HAP-1 (cell line): Measurements from ENCODE around the gene VENTX.
"Not testable (repeated sequence)": the region's sequence is repeated elsewhere in the genome, so short reads cannot be mapped to it uniquely, and the experiment has no call there.

Experiments
- DNase-seq, 2 experiments: peaks; one replicate each; pipeline ENCODE4 v3.0.0-alpha.2; 2016 to 2020; ENCODE audit warnings: low spot score in 2 of 2
- H3K27me3 ChIP-seq: fragments of 250-450 bp; sonication (Bioruptor Pico); 2 replicates; pipeline ENCODE4 v1.5.1; 2020; ENCODE audit warnings: low read depth, mild to moderate bottlenecking, moderate library complexity
- H3K36me3 ChIP-seq: fragments of 250-450 bp; sonication (Bioruptor Pico); replicated peaks from 2 replicates; pipeline ENCODE4 v1.5.1; 2020; ENCODE audit warnings: mild to moderate bottlenecking
- H3K4me1 ChIP-seq: fragments of 250-450 bp; sonication (Bioruptor Pico); 2 replicates; pipeline ENCODE4 v1.5.1; 2020; ENCODE audit warnings: mild to moderate bottlenecking
- H3K4me3 ChIP-seq: fragments of 250-450 bp; sonication (Bioruptor Pico); 2 replicates; pipeline ENCODE4 v1.5.1; 2020; ENCODE audit warnings: mild to moderate bottlenecking, moderate library complexity
- H3K9me3 ChIP-seq: fragments of 250-450 bp; sonication (Bioruptor Pico); 2 replicates; pipeline ENCODE4 v1.5.1; 2020; ENCODE audit warnings: mild to moderate bottlenecking, moderate library complexity
- in situ Hi-C: fragments of 300-500 bp; cut with MboI; formaldehyde crosslinking; loops from 3 replicates; pipeline ENCODE4 v1.14.3; 2020; ENCODE audit warnings: low sequenced_read_pairs, inconsistent platforms, mixed read lengths

The VENTX gene

DNA sequence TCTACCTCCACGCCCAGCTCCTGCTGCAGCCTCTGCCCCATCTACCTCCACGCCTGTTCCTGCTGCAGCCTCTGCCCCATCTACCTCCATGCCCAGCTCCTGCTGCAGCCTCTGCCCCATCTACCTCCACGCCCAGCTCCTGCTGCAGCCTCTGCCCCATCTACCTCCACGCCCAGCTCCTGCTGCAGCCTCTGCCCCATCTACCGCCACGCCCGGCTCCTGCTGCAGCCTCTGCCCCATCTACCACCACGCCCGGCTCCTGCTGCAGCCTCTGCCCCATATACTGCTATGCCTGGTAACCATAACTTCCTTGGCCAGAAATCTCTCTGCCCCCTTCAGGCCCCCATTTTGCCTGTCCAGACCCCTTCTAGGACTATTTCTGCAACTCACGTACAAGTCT lies 27.4 kb downstream of the VENTX start:
- H3K36me3 ChIP-seq, in situ Hi-C loops, H3K27me3 ChIP-seq, H3K9me3 ChIP-seq, H3K4me1 ChIP-seq, DNase-seq, H3K4me3 ChIP-seq: not testable (repeated sequence)

GRCh38 chr10:133266056-133266795 lies 28.6 kb downstream of the VENTX start:
- no peak for DNase-seq
- peaks cover 4% of the 10 kb centered on the region for H3K4me1 ChIP-seq
- H3K36me3 ChIP-seq: no peaks in the 10 kb centered on the region
- no peaks in the 10 kb centered on the region for H3K27me3 ChIP-seq
- no peak overlapping the region for H3K4me3 ChIP-seq
- H3K9me3 ChIP-seq: no peaks in the 10 kb centered on the region
- in situ Hi-C loops: no loop called here

DNA sequence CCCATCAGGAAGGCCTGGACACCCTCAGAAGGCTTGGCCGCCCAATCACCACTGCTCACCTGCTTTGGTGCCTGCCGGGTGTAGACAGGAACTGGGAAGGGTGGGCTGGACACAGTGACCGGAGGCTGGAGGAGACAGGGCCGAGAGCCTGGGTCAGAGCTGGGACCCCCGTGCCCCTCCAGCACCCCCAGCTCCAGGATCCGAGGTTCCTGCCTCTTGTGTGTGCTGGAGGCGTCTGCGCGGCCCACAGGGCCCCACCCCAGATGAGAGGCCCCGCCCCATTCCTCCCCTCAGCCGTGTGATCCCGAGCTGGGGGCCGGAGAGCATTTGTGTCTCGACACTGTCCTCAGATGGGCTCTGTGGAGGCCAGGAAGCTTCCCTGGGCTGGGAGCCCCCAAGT lies 29.6 kb downstream of the VENTX start:
- Histone ChIP-seq H3K9me3 (no peaks in the 10 kb centered on the region), H3K4me1 (peaks cover 1% of the 10 kb centered on the region), H3K27me3 (no peaks in the 10 kb centered on the region), H3K4me3 (no peak overlapping the region), H3K36me3 (no peaks in the 10 kb centered on the region)
- no peak for DNase-seq
- in situ Hi-C loops: no loop called here

DNA sequence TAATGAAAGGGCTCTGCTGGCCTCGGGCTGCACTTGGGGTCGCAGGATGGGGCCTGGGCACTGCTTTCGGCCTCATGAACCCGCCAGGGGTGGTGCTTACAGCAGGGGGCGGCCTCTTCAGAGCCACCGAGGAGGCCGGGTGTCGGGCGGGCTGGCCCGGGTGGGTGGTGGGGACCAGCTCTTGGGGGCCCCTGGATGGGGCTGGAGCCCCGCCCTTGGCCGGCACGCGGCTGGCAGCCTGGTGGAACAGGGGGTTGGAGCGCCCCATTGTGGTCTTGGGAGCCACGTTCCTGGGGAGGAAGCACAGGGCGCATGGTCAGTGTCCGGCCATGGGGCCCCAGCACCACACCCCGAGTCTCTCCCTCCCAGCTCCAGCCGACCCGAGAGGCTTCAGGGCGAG lies 30.2 kb downstream of the VENTX start:
- H3K4me1 ChIP-seq: no peaks in the 10 kb centered on the region
- H3K36me3 ChIP-seq: no peaks in the 10 kb centered on the region
- in situ Hi-C loops: no loop called here
- no peaks in the 10 kb centered on the region for H3K9me3 ChIP-seq
- DNase-seq: no peak
- no peaks in the 10 kb centered on the region for H3K27me3 ChIP-seq
- H3K4me3 ChIP-seq: no peak overlapping the region

DNA sequence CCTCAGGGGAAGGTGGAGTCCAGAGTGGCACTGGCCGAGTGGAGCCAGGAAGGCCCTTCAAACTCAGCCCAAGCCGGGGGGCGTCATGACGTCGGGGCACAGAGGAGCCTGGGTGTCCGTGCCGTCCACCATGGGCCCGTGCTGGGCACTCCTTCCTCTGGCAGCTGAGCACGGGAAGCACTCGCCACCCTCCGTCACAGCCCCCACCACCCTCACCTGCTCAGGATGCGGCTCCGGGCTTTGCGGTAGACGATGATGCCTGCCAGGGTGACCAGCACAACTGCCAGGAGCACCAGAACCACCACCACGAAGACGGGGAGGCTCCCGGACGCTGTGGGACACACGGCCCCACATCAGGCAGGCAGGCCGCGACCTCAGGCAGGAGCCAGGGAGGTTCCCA lies 30.9 kb downstream of the VENTX start:
- no peak for DNase-seq
- H3K36me3 ChIP-seq: no peaks in the 10 kb centered on the region
- H3K4me1 ChIP-seq: no peaks in the 10 kb centered on the region
- H3K9me3 ChIP-seq: no peaks in the 10 kb centered on the region
- no peaks in the 10 kb centered on the region for H3K27me3 ChIP-seq
- no peak overlapping the region for H3K4me3 ChIP-seq
- in situ Hi-C loops: no loop called here

- DNase-seq: no peak
- no peaks in the 10 kb centered on the region for H3K27me3 ChIP-seq
- no peak overlapping the region for H3K4me3 ChIP-seq
- no peaks in the 10 kb centered on the region for H3K4me1 ChIP-seq
- in situ Hi-C loops: no loop called here
- no peaks in the 10 kb centered on the region for H3K9me3 ChIP-seq
- no peaks in the 10 kb centered on the region for H3K36me3 ChIP-seq
These were observed 31.7 kb downstream of the VENTX start for GRCh38 chr10:133269367-133269766.

DNA sequence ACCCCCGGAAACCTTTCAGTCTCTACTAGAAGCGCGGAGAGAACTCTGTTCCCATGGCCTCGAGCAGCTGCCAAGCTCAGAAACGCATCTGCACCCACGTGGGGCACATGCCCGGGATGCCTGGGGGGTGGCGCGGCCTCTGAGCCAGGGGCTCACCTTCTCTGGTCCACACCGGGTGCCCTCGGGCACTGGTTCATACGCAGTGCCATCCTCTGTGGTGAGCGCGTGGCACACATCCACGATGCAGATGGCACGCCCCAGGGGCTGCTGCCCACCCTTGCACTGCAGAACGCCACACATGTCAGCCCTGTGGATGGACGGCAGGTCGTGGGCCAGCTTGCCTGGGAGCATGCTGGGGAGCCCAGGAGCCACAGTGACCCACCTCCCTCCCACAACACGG lies 32.5 kb downstream of the VENTX start:
- no peaks in the 10 kb centered on the region for H3K36me3 ChIP-seq
- no peak for DNase-seq
- no peaks in the 10 kb centered on the region for H3K4me1 ChIP-seq
- no peak overlapping the region for H3K4me3 ChIP-seq
- H3K9me3 ChIP-seq: no peaks in the 10 kb centered on the region
- no peaks in the 10 kb centered on the region for H3K27me3 ChIP-seq
- in situ Hi-C loops: no loop called here

DNA sequence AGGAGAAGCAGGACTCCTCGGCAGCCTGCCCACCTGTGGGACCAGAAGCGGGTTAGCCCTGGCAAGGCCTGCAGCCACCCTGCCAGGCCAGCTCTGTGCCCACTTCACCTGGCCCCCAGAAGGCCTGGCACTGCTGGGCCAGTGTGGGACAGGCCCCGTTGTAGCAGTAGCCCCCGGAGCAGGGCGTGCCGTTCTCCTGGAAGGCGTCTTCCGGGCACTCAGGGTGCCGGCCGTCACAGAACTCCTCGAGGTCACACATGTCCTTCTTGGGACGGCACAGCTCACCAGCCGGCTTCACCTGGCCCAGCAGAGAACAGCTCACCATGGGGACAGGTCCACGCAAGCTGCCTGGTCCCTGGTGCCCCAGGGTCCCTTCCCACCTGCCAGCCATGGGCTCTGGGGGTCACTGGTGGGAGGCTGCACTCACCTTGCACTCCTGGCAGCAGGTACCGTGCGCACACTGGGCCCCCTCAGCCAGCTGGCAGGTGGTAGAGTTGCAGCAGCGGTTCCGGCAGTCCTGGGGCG lies 33.2 kb downstream of the VENTX start:
- H3K4me3 ChIP-seq: no peak overlapping the region
- H3K27me3 ChIP-seq: no peaks in the 10 kb centered on the region
- DNase-seq: no peak
- no peaks in the 10 kb centered on the region for H3K36me3 ChIP-seq
- H3K9me3 ChIP-seq: no peaks in the 10 kb centered on the region
- no peaks in the 10 kb centered on the region for H3K4me1 ChIP-seq
- in situ Hi-C loops: no loop called here

DNA sequence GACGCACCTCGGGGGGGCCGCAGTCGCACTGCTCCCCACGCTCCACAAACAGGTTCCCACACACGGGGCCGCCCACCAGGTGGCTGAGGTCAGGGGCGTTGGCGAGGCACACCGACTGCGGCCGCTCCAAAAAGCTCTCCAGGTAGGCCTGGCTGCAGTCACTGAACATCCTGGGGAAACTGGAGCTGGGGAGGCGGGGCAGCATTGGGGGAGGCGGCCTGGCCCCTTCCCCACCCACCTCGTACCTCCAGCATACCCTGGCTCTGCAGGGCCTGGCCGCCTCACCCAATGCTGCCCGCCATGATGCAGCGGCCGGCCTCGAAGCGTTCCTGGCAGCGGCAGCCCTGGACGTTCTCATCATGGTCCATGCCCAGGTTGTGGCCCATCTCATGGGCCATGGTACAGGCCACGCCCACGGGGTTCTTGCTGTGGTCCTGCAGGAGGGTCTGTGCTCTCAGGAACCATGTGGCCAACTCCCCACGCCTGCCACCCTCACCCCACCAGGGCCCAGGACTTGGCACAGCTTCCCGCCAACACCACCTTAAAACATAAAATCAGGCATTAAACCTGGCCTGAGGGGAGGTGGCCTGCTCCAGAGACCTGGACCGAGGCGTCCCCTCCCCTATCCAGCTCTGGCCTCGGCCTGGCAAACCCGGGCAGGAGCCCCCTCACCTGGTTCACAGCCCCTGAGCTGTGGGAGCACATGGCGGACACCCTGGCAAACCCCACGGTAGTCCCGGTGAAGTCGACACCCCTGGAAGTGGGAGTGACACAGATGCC lies 34.1 kb downstream of the VENTX start:
- Histone ChIP-seq H3K36me3 (no peaks in the 10 kb centered on the region), H3K27me3 (no peaks in the 10 kb centered on the region), H3K4me1 (no peaks in the 10 kb centered on the region), H3K4me3 (no peak overlapping the region), H3K9me3 (no peaks in the 10 kb centered on the region)
- no peak for DNase-seq
- in situ Hi-C loops: no loop called here

DNA sequence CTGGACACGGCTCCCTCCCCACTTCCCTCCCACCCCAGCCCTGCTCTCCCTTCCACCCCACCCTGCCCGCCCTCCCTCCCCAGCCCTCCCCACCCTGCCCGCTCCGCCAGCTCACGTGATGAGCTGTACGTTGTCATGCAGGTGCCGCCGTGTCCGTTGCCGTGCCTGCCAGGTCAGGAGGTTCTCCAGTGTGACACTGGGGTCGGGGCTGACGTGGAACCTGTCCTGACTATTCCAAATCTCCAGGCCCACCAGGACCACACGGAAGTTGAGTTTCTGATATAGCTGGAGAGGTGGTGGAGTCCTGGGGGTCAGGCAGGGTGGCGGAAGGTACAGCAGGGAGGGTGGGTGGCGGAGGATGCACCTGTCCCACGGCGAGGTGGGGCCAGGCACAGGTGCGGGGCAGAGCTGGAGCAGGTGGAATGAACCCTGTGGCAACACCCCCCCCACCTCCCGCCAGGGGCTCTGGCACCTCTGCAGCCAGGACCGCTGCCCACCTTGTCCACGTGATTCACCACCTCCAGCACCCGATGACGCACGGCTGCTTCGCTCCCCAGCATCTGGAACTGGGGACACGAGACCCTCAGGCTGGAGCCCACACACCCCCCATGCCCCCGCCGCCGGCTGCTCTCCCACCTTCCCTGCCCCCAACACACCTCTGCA lies 34.8 kb downstream of the VENTX start:
- H3K4me3 ChIP-seq: no peak overlapping the region
- no peaks in the 10 kb centered on the region for H3K4me1 ChIP-seq
- no peaks in the 10 kb centered on the region for H3K9me3 ChIP-seq
- in situ Hi-C loops: no loop called here
- no peak for DNase-seq
- H3K27me3 ChIP-seq: no peaks in the 10 kb centered on the region
- H3K36me3 ChIP-seq: no peaks in the 10 kb centered on the region

- Histone ChIP-seq H3K9me3 (no peaks in the 10 kb centered on the region), H3K4me1 (no peaks in the 10 kb centered on the region), H3K27me3 (no peaks in the 10 kb centered on the region), H3K36me3 (no peaks in the 10 kb centered on the region; the same call in 1 of the 2 replicates), H3K4me3 (no peak overlapping the region)
- DNase-seq: no peak
- in situ Hi-C loops: no loop called here
These were observed 35.3 kb downstream of the VENTX start for GRCh38 chr10:133272964-133273420.

GRCh38 chr10:133273534-133274143 lies 36.0 kb downstream of the VENTX start:
- Histone ChIP-seq H3K4me1 (no peaks in the 10 kb centered on the region), H3K4me3 (no peak overlapping the region), H3K9me3 (no peaks in the 10 kb centered on the region), H3K36me3 (no peaks in the 10 kb centered on the region; the same call in 1 of the 2 replicates), H3K27me3 (no peaks in the 10 kb centered on the region)
- DNase-seq: no peak
- in situ Hi-C loops: no loop called here

GRCh38 chr10:133274751-133275683 lies 37.4 kb downstream of the VENTX start:
- Histone ChIP-seq H3K4me1 (no peaks in the 10 kb centered on the region), H3K36me3 (peaks cover 6% of the 10 kb centered on the region; the same call in 1 of the 2 replicates), H3K4me3 (no peak overlapping the region), H3K9me3 (no peaks in the 10 kb centered on the region), H3K27me3 (no peaks in the 10 kb centered on the region)
- DNase-seq: no peak
- in situ Hi-C loops: no loop called here
